A549 (cell line): ENCODE results near the gene LRRC47. TPM values are rescaled to one million over a fixed set of nuclear protein-coding genes. Genes with fewer than 3 reads are reported as not detected.

Experiments
- ATAC-seq, 2 experiments: fragments of 200-7000 bp in 1 of 2; fragments of >200 bp in 1 of 2; cut with Nextera tagmentation in 1 of 2; cut with Tn5 transposase in 1 of 2; 3 replicates each; pipeline versions ENCODE4 v1.8.0 to v1.9.1; 2018 to 2020; ENCODE audit warnings: mild to moderate bottlenecking in 1 of 2, moderate library complexity in 1 of 2
- CTCF ChIA-PET: fragments of 300-600 bp; sonication (Branson Sonifier 250); formaldehyde crosslinking; extraction: SDS; loops from one replicate; lab custom pipeline; 2021; ENCODE audit warnings: antibody characterized with exemption, inconsistent platforms; lab: Yijun Ruan, JAX
- POLR2A ChIA-PET: fragments of 350-600 bp; formaldehyde crosslinking; extraction: SDS; loops from one replicate; lab custom pipeline; 2021; ENCODE audit warnings: antibody characterized with exemption, inconsistent platforms; lab: Yijun Ruan, JAX
- DNase-seq, 2 experiments: peaks; one replicate each; pipeline versions ENCODE4 v3.0.0 to v3.0.0-alpha.2; 2011 to 2016; ENCODE audit warnings: low read depth in 1 of 2, low spot score in 1 of 2
- FAIRE-seq: peaks from 2 replicates; lab custom pipeline; 2011; peaks lifted over from hg19 to GRCh38; lab: Jason Lieb, UNC
- H3K27ac ChIP-seq, 2 experiments: fragments of >200 bp; sonication (Bioruptor Twin); formaldehyde crosslinking; 3 replicates each; pipeline ENCODE4 v1.5.1; 2016 to 2017
- H3K4me1 ChIP-seq: fragments of >200 bp; sonication (Bioruptor Twin); formaldehyde crosslinking; 3 replicates; pipeline ENCODE4 v1.6.1; 2016
- H3K4me2 ChIP-seq: fragments of >200 bp; sonication (Bioruptor Twin); formaldehyde crosslinking; 3 replicates; pipeline ENCODE4 v1.6.1; 2016
- H3K4me3 ChIP-seq: fragments of >200 bp; sonication (Bioruptor Twin); formaldehyde crosslinking; 3 replicates; pipeline ENCODE4 v1.5.1; 2016
- H3K9me3 ChIP-seq: fragments of >200 bp; sonication (Bioruptor Twin); formaldehyde crosslinking; 3 replicates; pipeline ENCODE4 v1.6.1; 2016
- CBX8 ChIP-seq: fragments of 200-600 bp; sonication (generic); IDR thresholded peaks from 2 replicates; pipeline ENCODE4 v1.6.1; 2016
- CEBPB ChIP-seq, 2 experiments: fragments of >200 bp in 1 of 2; sonication (Bioruptor Twin) in 1 of 2; formaldehyde crosslinking in 1 of 2; IDR thresholded peaks; 2 replicates each; pipeline ENCODE4 v1.6.1; 2012 to 2016
- CHD4 ChIP-seq: fragments of 200-600 bp; sonication (generic); IDR thresholded peaks from 2 replicates; pipeline ENCODE4 v1.6.1; 2016; ENCODE audit warnings: antibody characterized with exemption, mild to moderate bottlenecking, borderline replicate concordance
- ESRRA ChIP-seq: fragments of 150-350 bp; IDR thresholded peaks from 2 replicates; pipeline ENCODE4 v1.6.1; 2014; ENCODE audit warnings: mild to moderate bottlenecking, low read length, borderline replicate concordance
- JUN ChIP-seq, 2 experiments: fragments of >200 bp; sonication (Bioruptor Twin); formaldehyde crosslinking; IDR thresholded peaks; 2 replicates in 1 of 2; 3 replicates in 1 of 2; pipeline ENCODE4 v1.6.1; 2016 to 2017
- JUNB ChIP-seq: fragments of >200 bp; sonication (Bioruptor Twin); formaldehyde crosslinking; IDR thresholded peaks from 2 replicates; pipeline ENCODE4 v1.6.1; 2016
- MAZ ChIP-seq: fragments of 150-350 bp; IDR thresholded peaks from 2 replicates; pipeline ENCODE4 v1.6.1; 2014; ENCODE audit warnings: antibody characterized with exemption, low read depth, low read length, borderline replicate concordance
- MYC ChIP-seq: IDR thresholded peaks from 2 replicates; pipeline ENCODE4 v1.6.1; 2012; ENCODE audit warnings: mild to moderate bottlenecking, inconsistent platforms, low read length, improper control_type of control experiment, borderline replicate concordance
- NPAS2 ChIP-seq: fragments of 250-450 bp; sonication (Bioruptor Pico); IDR thresholded peaks from 2 replicates; pipeline ENCODE4 v1.8.0; 2022; ENCODE audit warnings: mild to moderate bottlenecking, moderate library complexity, borderline replicate concordance
- POLR2A ChIP-seq: IDR thresholded peaks from 2 replicates; pipeline ENCODE4 v1.6.1; 2012; ENCODE audit warnings: mild to moderate bottlenecking, low read length
- POLR2AphosphoS2 ChIP-seq: conservative IDR thresholded peaks from 2 replicates; pipeline ENCODE4 v1.6.1; 2012; ENCODE audit warnings: low read length, improper control_type of control experiment, inconsistent platforms
- RCOR1 ChIP-seq: fragments of 150-350 bp; IDR thresholded peaks from 2 replicates; pipeline ENCODE4 v1.6.1; 2014; ENCODE audit warnings: antibody characterized with exemption, low read length, low read depth
- RNF2 ChIP-seq: fragments of 200-600 bp; sonication (generic); IDR thresholded peaks from 2 replicates; pipeline ENCODE4 v1.6.1; 2016; ENCODE audit warnings: low read depth, mild to moderate bottlenecking, antibody characterized with exemption, moderate library complexity, borderline replicate concordance
- SREBF2 ChIP-seq: fragments of 450-650 bp; IDR thresholded peaks from 2 replicates; pipeline ENCODE4 v1.6.1; 2014; ENCODE audit warnings: mild to moderate bottlenecking, moderate library complexity
- ZC3H11A ChIP-seq: fragments of 450-650 bp; IDR thresholded peaks from 2 replicates; pipeline ENCODE4 v1.6.1; 2014; ENCODE audit warnings: antibody characterized with exemption, mild to moderate bottlenecking
- WGBS: methylation state at CpG from one replicate; pipeline ENCODE4 v1.1.6; 2017; ENCODE audit errors: missing lambda C conversion rate; 5-methylcytosine and 5-hydroxymethylcytosine counted together
- polyA plus RNA-seq, 4 experiments: library from polyadenylated mRNA; depleted of rRNA in 3 of 4; stranded (reverse); fragments of >200 nt; fragmentation: RNase III in 1 of 4; extraction: RNeasy Plus Mini Kit Qiagen cat#74134 plus additional on column Dnase treatment in 1 of 4; gene quantifications; 2 replicates in 3 of 4; 3 replicates in 1 of 4; pipeline ENCODE4 v1.2.3, GENCODE V29; 2011 to 2017
- TF ChIP-seq, protein P1 (sequence below): fragments of 250-450 bp; sonication (Bioruptor Pico); IDR thresholded peaks from 2 replicates; pipeline ENCODE4 v1.5.0; 2020; ENCODE audit warnings: low read depth, mild to moderate bottlenecking, moderate library complexity
- TF ChIP-seq, protein P2 (sequence below): IDR thresholded peaks from 2 replicates; pipeline ENCODE4 v1.6.1; 2012; ENCODE audit warnings: low read depth, borderline replicate concordance
- TF ChIP-seq, protein P3 (sequence below): IDR thresholded peaks from 2 replicates; pipeline ENCODE4 v1.6.1; 2012
- TF ChIP-seq, protein P4 (sequence below): fragments of 450-650 bp; IDR thresholded peaks from 2 replicates; pipeline ENCODE4 v1.6.1; 2014; ENCODE audit warnings: antibody characterized with exemption
- TF ChIP-seq, protein P5 (sequence below): fragments of 250-450 bp; sonication (Bioruptor Pico); IDR thresholded peaks from 2 replicates; pipeline ENCODE4 v1.5.0; 2021; ENCODE audit warnings: mild to moderate bottlenecking, moderate library complexity, borderline replicate concordance

The LRRC47 gene
- polyA plus RNA-seq, 2 of the 4 experiments (the other 2 are of a cell fraction): 28.5 to 41.6 TPM

DNA sequence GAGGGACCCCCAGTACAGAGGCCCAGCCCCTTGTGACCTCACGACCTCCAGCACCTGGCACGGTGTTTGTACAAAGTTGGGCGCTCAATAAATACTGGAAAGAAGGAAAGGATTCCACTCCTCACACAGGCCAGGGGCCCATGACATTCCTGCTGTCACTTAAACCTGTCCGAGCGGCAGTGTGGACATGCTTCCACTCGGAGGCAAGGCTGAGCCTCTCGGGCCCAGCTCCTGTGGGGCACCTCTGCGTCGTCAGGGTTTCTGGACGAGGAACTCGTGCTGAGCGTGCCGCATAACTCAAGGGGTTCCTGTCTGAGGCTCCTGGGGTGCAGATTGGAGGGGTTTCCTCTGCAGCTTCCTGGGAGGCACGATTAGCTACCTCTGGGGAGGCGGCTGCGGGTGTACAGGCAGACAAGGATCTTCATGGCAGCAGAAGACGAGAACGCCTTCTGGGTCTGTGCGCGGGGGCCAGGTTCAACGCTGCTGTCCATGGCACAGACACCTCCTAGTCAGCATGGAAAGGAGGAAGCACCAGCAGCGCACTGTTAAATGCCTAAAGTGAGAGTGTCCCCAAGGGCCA, 27.4 kb downstream of the LRRC47 start:
- CTCF ChIA-PET: interaction anchor here (0.6 to 1.6 kb wide), 4 partner anchors 8 to 73 kb away, joined by 3 to 4 read pairs (median 4); no protein-coding TSS in a partner anchor
- no peak for FAIRE-seq
- no peak for TF ChIP-seq JUN (IDR thresholded peaks at IDR 0.05)
- TF ChIP-seq RCOR1: no peak
- no peak for TF ChIP-seq MAZ
- TF ChIP-seq MYC: no peak
- TF ChIP-seq SREBF2: no peak
- no peak for TF ChIP-seq JUNB
- TF ChIP-seq, protein P1, sequence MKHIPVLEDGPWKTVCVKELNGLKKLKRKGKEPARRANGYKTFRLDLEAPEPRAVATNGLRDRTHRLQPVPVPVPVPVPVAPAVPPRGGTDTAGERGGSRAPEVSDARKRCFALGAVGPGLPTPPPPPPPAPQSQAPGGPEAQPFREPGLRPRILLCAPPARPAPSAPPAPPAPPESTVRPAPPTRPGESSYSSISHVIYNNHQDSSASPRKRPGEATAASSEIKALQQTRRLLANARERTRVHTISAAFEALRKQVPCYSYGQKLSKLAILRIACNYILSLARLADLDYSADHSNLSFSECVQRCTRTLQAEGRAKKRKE (CRISPR knock-in tag): no peak
- no peak for TF ChIP-seq CHD4
- TF ChIP-seq, protein P2, sequence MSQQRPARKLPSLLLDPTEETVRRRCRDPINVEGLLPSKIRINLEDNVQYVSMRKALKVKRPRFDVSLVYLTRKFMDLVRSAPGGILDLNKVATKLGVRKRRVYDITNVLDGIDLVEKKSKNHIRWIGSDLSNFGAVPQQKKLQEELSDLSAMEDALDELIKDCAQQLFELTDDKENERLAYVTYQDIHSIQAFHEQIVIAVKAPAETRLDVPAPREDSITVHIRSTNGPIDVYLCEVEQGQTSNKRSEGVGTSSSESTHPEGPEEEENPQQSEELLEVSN: no peak
- no peak for TF ChIP-seq CBX8
- no peak for TF ChIP-seq POLR2AphosphoS2
- no peak for TF ChIP-seq CEBPB (IDR thresholded peaks at IDR 0.05)
- no peak for TF ChIP-seq NPAS2 (CRISPR knock-in tag)
- no peak for TF ChIP-seq ZC3H11A
- no peak for TF ChIP-seq RNF2
- no peak for TF ChIP-seq POLR2A

DNA sequence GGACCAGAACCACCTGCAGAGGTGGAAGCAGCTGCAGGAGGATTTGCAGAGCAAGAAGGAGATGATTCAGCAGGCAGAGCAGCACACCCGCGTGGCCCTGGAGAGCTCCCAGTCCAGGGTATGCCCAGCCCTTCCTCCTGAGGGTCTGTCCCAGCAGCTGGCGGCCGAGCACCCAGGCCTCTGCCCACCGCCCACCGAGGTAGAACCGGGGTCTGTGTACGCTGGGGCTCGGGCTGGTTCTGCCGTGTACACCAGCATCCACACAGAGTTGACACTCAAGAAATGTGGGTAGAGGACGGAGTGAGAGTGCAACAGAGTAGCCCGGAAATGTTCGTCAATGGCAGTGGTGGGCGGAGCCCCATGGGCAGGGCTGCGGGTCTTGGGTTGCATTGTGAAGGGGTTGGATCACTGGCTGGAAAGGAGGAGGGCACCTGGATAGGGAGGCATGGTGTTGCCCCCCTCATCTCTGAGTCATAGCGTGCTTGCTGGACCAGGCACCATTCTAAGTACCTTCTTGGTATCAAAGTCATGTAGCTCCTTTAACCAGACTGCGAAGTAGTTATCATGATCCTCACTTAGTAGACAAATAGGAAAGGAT, 28.9 kb downstream of the LRRC47 start:
- no peaks in the 10 kb centered on the region for H3K9me3 ChIP-seq
- CTCF ChIA-PET: no interaction called here
- no peak overlapping the region for H3K4me3 ChIP-seq
- TF ChIP-seq, protein P3, sequence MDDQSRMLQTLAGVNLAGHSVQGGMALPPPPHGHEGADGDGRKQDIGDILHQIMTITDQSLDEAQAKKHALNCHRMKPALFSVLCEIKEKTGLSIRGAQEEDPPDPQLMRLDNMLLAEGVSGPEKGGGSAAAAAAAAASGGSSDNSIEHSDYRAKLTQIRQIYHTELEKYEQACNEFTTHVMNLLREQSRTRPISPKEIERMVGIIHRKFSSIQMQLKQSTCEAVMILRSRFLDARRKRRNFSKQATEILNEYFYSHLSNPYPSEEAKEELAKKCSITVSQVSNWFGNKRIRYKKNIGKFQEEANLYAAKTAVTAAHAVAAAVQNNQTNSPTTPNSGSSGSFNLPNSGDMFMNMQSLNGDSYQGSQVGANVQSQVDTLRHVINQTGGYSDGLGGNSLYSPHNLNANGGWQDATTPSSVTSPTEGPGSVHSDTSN: no peak
- TF ChIP-seq, protein P4, sequence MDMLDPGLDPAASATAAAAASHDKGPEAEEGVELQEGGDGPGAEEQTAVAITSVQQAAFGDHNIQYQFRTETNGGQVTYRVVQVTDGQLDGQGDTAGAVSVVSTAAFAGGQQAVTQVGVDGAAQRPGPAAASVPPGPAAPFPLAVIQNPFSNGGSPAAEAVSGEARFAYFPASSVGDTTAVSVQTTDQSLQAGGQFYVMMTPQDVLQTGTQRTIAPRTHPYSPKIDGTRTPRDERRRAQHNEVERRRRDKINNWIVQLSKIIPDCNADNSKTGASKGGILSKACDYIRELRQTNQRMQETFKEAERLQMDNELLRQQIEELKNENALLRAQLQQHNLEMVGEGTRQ: no peak
- TF ChIP-seq RNF2 (no peak), ESRRA (no peak), SREBF2 (no peak)
- TF ChIP-seq, protein P5, sequence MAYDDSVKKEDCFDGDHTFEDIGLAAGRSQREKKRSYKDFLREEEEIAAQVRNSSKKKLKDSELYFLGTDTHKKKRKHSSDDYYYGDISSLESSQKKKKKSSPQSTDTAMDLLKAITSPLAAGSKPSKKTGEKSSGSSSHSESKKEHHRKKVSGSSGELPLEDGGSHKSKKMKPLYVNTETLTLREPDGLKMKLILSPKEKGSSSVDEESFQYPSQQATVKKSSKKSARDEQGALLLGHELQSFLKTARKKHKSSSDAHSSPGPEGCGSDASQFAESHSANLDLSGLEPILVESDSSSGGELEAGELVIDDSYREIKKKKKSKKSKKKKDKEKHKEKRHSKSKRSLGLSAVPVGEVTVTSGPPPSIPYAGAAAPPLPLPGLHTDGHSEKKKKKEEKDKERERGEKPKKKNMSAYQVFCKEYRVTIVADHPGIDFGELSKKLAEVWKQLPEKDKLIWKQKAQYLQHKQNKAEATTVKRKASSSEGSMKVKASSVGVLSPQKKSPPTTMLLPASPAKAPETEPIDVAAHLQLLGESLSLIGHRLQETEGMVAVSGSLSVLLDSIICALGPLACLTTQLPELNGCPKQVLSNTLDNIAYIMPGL (CRISPR knock-in tag): no peak
- TF ChIP-seq, all 56 proteins: peak for 0
- Histone ChIP-seq H3K4me1 (peaks cover 4% of the 10 kb centered on the region; the same call in 1 of the 3 replicates), H3K4me2 (no peak overlapping the region), H3K27ac (no peak overlapping the region)
- 67% methylated on average over 12 of the region's 17 CpGs for WGBS
- POLR2A ChIA-PET: no interaction called here
- FAIRE-seq (no peak), DNase-seq (no peak), ATAC-seq (no peak)

More for the DNA sequence above, 27.4 kb downstream of the LRRC47 start:
- no peak overlapping the region for H3K4me3 ChIP-seq
- H3K4me2 ChIP-seq: no peak overlapping the region
- no peak overlapping the region for H3K27ac ChIP-seq
- H3K9me3 ChIP-seq: no peaks in the 10 kb centered on the region
- H3K4me1 ChIP-seq: peaks cover 8% of the 10 kb centered on the region; the same call in 2 of the 3 replicates
- WGBS: 75% methylated on average over 15 of the region's 22 CpGs
- DNase-seq (no peak), ATAC-seq (no peak)
- POLR2A ChIA-PET: no interaction called here
